DLD1 (cell line): ENCODE results near the gene MYO1D.
"Not testable (repeated sequence)": the region's sequence is repeated elsewhere in the genome, so short reads cannot be mapped to it uniquely, and the experiment has no call there.

Experiments used
- in situ Hi-C: cut with HindIII; loops from 2 replicates; pipeline ENCODE4 v1.10.0; 2017; ENCODE audit warnings: low sequenced_read_pairs

MYO1D gene

DNA sequence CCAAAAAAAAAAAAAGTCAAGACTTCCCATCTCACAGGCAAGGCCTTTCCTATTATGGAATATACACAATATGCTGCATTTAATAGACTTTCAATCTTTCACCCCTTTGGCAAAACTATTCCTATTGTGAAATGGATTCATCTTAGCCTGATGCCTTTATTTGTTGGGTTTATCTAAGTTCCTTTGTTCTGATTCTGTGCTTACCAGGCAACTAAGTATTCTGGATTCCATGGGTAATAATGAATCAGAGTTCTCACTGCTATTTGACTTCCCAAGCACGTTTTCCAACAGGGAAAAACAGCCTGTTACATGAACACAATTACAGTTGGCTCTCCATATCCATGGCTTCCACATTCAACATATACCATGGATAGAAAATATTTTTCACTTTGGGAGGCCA, 135.5 kb downstream of the MYO1D start:
- in situ Hi-C loops = no loop called here

DNA sequence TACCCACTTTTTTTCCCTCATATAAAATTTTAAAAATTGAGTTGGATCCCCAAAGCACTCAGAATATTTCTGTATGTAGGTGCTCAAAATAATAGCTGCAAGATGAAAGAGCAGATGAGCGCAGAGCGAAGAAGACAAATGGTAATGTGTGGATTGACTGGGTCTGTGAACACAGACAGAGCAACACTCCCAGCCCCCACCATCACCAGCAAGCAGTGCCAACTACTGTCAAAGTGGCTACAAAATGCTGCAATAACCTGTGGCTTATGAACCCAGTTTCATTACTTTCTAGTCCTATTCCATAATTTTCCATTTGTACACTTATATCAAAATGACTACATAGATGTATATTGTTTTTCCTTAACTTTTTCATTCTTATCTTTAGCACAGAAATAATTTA, 137.2 kb downstream of the MYO1D start:
- in situ Hi-C loops = no loop called here

DNA sequence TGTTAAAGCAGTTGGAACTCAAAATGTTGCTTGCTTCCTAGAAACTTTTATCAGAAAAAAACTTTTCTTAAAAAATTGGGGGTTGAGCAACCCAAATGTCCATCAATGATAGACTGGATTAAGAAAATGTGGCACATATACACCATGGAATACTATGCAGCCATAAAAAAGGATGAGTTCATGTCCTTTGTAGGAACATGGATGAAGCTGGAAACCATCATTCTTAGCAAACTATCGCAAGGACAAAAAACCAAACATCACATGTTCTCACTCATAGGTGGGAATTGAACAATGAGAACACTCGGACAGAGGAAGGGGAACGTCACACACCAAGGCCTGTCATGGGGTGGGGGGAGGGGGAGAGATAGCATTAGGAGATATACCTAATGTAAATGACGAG, 137.8 kb downstream of the MYO1D start:
- in situ Hi-C loops = not testable (repeated sequence)

DNA sequence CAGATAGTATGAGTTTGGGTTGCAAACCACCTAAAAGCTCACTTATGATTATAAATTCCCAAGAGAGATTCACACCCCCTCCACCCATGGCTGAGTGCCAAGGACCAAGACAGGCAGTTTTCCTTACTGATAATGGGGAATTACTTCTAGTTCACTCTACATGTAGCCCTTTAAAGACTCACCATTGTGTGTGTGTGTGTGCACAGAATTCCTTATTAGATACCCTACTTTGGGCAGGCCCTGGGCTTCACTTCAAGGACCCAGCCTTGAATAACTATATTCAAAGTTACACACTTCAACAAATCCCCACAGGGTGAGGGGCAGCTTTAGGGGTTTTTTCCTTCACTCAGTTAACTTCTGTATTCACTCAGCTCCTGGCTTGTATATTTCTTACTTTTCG, 143.5 kb downstream of the MYO1D start:
- in situ Hi-C loops = no loop called here

DNA sequence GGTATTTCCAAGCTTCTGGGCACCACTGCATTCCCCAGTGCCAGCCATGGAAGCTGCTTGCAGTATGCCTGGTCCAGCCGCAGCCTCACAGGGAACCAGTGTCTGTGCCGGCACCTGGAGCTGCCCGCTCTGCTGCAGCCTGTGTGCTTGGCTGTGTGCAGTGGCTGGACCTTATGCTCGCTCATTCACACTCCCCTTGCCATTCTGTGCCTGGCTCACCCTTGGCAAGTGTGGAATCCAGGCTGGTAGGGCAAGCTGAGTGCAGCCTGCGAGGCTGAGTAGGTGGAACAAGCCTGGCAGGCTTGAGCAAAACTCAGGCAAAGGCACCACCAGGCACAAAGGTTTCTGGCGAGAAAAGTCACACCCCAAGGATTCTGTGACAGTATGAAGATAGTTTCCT, 144.0 kb downstream of the MYO1D start:
- in situ Hi-C loops = no loop called here

DNA sequence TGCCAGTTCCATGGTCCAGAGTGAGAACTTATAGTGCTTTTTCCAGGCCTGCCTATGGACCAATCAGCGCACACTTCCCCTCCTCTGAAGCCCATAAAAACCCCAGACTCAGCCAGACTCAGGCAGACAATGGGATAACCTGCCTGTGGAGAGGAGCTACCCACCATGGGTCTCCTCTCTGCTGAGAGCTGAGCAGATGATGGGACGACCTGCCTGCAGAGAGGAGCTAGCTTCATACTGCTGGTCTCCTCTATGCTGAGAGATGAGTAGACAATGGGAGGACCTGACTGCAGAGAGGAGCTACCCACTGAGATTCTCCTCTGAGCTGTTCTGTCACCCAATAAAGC, 144.7 kb downstream of the MYO1D start:
- in situ Hi-C loops = no loop called here

DNA sequence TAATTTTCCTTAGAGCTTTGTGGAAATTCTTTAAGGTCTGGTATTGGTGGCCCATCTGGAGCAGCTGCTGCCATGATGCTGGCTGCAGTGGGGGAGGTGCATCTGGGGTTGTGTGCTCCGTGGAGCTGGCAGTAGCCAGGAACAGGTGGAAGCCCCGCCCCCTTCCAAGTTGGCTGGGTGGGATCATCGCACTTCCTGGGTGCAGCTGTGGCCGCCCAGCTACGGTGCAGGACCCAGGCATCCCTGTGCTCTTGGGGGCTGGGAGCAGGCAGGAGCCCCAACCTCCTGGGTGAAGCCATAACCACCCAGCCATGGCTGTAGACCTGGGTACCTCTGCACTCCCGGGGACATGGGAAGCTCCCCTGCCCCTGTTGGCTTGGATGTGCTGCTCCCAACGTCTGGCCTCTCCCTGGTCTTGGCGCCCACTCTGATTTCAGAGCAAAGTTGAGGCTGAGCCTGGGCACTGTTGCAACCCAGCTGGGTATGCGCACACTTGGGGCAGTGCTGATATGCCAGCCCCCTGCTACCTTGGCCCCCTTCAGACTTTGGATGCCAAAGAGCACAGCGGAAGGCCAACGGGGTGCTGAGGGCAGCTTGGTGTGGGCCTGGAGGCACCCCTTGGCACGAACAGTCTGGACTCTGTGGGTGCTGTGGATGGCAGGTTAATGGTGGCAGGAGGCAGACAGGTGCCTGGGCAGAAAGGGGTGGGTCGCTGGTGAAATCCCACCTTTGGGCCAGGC, 145.2 kb downstream of the MYO1D start:
- in situ Hi-C loops = no loop called here

DNA sequence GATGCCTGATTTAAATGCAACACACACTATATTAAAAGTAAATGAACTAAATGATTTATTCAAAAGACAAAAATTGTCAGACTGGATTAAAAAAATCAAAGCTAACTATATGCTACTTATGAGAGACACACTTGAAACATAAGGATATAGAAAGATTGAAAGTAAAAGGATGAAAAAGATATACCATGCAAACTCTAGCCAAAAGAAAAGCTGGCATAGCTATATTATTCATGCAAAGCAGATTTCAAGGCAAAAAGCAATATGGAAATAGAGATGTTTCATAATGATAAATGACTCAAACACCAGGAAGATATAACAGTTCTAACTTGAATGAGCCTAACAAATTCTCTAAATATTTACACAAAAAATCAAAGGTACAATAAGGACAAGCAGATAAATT, 149.2 kb downstream of the MYO1D start:
- in situ Hi-C loops = no loop called here

DNA sequence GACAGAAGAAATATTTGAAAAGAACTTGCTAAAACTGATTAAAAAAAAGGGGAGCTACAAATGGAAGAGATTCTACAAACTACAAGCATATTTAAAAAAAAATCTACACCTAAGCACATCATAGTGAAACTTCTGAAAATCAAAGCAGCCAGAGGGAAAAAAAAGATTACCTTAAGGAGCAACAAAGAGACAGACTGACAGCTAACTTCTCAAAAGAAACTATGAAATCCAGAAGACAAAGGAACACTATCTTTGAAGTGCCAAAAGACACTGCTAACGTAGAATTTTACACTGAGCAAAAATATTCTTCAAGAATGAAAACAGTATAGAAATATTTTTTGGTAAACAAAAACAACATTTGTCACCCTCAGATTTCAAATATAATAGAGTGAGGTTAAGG, 151.2 kb downstream of the MYO1D start:
- in situ Hi-C loops = no loop called here

DNA sequence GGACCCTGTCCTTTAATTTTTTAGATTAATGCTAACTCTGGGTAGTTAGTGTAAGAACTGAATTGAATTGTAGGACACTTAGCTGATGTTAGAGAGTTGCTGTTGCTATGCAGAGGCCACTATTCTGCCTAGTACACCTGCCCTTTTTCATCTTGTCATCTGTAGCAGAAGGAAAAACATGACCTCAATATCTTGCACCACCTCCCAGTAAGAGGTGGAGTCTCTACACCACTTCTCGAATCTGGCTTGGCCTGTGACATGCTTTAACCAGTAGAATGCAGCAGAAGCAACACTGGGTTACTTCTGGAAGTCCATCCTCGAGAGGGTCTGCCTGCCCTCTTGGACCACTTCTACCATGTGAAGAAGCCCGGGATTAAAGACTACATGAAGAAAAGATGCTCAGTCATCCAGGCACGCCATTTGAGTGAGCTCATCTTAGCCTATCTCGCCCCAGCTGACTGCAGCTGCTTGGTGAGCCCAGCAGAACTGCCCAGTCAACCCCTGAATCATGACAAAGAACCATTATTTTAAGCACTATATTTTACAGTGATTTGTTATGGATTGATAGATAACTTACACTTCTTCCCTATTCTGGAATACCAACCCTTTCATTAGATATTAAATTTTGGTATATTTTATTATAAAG, 153.5 kb downstream of the MYO1D start:
- in situ Hi-C loops = no loop called here

DNA sequence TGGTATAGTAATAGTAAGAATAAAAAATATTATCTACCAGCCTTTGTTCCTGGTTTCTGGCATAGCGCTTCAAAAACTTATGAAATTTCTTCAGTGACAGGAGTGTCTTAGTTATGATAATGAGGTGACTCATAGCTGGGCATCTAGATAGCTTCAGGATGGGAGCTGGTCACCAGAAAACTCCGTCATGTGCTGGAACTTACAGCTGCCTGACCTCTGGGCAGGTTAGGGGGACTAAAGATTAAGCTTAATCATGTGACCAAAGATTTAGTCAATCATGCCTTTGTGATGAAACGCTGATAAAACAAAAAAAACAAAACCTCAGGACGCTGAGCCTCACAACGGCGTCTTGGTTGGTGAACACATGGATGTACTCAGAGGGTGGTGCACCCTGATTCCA, 154.2 kb downstream of the MYO1D start:
- in situ Hi-C loops = no loop called here

DNA sequence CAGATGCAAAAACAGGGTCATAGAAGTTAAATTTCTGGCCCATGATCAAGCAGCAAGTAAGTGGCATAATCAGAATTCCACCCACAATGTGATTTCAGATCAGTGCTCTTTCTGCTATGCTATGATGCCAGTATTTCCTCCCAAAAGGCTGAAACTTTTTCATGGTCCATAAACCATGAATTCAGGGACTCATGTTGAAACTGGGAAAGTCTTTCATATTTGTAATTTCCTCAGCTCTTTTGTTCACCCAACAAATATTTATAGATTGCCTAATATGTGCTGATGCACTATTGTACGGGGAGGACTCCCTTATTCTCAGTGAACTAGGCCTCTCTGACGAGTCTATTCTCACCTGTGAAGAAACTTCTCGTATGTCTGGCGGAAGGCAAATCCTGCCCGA, 156.3 kb downstream of the MYO1D start:
- in situ Hi-C loops = no loop called here

DNA sequence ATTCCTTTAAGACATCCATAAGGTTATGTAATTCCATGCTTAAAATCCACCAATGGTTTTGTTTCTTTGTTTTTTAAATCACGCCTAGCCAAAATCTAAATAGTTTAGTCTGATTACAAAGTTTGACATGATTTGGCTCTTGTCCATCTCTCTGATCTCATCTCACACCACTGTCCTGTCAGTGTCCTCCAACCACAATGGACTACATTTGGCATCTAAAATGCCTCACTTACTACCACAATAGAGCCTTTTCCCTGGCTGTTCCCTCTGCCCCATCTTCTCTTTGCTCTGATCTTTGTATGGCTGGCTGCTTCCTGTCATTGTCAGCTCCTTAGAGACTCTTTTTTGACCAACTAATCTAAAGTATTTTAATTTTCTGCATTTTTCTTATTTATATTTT, 157.2 kb downstream of the MYO1D start:
- in situ Hi-C loops = no loop called here

DNA sequence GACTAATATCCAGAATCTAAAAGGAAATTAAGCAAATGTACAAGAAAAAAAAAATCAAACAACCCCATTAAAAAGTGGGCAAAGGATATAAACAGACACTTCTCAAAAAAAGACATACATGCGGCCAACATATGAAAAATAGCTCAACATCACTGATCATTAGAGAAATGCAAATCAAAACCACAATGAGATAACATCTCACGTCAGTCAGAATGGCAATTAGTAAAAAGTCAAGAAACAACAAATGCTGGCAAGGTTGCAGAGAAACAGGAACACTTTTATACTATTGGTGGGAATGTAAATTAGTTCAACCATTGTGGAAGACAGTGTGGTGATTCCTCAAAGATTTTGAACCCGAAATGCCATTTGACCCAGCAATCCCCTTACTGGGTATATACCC, 162.0 kb downstream of the MYO1D start:
- in situ Hi-C loops = not testable (repeated sequence)

DNA sequence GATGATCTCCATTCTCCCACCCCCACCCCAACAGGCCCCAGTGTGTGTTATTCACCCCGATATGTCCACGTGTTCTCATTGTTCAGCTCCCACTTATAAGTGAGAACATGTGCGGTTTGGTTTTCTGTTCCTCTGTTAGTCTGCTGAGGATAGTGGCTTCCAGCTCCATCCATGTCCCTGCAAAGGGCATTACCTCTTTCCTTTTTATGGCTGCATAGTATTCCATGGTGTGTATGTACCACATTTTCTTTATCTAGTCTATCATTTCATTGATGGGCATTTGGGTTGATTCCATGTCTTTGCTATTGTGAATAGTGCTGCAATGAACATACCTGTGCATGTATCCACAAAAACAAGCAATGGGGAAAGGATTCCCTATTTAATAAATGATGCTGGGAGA, 162.7 kb downstream of the MYO1D start:
- in situ Hi-C loops = not testable (repeated sequence)

DNA sequence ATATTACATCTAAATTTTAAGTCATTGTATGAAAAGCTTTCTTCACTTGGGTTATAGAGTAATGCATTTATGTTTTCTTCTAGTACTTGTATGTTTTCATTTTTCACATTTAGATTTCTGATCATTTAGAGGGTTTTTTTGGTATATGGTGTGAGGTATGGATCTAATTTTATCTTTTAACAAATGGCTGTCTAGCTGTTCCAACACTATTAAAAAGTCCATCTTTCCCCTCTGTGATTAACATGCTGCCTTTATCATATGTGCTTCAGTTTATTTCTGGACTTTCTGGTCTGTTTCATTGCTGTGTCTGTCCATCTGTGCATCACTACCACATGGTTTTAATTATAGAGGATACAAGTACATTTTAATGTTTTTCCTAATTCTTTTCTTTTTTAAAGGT, 163.8 kb downstream of the MYO1D start:
- in situ Hi-C loops = no loop called here

DNA sequence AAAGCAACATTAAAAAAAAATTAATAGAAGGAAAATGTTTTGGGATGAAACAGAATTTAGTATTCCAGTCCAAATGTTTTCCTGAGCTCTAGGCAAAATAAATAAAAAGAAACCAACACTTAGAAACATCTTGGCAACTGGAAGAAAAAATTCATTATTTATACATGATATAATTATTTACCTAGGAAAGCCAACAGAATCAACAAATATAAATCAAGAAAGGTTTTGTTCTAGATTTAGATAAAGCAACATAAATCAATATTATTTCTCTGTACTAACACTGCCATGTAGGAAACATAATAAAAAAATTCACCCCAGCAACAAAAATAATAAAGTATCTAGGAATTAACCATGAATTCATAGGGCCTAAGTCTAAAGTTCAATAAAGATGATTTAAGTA, 167.4 kb downstream of the MYO1D start:
- in situ Hi-C loops = no loop called here

DNA sequence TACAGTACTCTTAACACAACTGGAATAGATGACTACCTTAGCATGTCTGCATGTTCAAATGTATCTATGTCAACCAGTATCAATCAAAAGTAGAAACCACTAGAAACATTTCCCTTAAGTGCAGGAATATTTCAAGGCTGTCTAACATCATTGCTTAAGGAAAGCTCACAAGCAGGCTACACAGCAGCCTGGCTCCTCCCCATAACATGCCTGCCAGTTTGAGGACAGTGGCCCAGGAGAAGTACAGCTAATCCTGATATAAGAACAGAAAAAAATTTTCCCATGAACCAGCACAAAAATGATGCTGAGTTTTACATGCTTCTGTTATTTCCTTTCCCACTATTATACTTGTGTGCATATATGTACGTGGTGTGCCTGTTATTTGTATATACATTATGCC, 175.1 kb downstream of the MYO1D start:
- in situ Hi-C loops = no loop called here

DNA sequence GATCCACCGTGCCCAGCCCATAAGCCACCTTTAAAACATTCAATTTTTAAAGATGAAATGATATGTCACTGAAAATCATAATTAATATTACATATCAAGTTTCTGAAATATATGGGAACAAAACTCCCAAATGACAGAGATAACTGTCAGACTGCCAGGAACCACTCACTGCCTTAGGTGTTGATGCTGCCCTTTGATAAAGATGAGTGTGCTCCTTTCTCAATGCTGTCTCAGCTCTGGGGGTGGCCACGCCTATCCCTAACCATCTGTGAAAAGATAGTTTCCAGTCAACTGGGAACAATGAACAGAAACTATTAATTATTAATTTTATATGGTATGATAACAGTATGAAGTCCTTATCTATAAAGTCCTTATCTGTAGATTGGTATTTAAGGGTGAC, 177.7 kb downstream of the MYO1D start:
- in situ Hi-C loops = no loop called here

DNA sequence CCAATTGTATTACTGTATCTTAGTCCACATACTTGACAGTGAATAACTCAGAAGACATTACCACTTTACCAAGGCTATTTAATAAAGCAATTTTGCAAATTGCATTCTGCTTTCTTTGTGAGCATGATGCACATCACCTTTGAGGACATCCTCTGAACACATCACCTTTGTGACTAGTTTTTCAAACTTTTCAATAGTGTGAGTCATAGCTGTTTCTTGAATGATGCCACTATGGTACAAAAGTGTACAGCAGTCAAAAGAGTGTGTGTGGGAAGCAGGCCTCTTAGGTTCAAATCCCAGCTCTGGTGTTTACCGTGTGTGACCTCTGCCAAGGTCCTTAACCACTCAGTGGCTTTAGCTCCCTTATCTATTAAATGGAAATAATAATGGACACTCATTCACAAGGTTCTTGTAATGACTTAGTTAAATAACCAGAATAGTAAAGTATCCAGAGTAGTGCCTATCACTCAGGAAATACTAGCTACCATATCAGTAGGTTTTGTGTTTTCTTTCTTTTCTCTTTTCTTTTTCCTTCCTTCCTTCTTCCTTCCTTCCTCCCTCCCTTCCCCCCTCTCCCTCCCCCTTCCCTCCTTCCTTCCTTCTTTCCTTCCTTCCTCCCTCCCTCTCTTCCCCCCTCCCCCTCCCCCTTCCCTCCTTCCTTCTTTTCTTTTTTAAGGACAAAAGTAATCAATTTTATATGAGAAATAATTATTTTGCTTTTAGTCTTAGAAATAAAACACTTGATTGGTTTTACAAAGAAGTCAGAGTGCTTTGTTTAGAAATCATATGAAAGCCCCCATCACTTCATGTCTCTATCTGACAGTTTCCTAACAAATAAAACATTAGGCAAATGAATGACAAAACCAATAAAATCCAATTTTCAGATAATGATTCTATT, 178.9 kb downstream of the MYO1D start:
- in situ Hi-C loops = no loop called here

DNA sequence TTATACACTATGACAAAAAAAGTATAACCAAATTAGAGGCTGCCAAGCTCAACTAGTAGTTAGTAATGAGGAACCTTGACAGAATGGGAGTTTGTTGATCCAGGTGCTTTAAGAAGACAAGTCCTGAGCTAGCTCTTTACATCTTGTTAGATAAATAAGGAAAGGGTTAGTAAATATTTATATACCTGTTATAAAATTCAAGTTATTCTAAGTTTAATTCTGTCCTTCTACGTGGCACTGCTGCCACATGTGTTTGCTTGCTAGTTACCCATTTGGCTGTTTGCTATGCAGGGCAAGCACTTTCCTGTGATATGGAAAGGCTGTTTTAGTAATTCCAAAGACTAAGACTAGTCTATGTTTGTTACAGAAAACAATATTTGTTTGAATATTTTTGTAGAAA, 180.5 kb downstream of the MYO1D start:
- in situ Hi-C loops = no loop called here

DNA sequence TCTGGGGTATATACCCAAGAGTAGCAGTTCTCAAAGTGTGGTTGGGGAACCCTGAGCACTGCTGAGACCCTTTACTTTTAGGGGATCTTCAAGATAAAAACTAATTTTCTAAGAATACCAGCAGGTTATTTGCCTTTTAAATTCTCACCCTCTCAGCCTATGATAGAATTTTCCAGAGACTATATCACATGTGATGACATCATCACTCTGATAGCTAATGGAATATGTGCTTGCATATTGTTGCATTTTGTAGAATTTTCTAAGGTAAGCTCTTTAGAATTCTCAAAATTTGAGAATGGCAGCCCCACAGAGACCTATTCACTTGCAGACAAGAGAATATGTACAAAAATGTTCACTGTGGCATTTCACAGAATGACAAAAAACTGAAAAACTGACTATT, 181.1 kb downstream of the MYO1D start:
- in situ Hi-C loops = no loop called here
